H1 (cell line): Measurements from ENCODE around the gene OR8G5. TPM values are rescaled to one million over a fixed set of nuclear protein-coding genes. Genes with fewer than 3 reads are reported as not detected.

Experiments
- polyA plus RNA-seq, 7 experiments: library from polyadenylated mRNA; depleted of rRNA in 3 of 7; stranded (reverse) in 5 of 7; unstranded in 2 of 7; fragments of >200 nt in 5 of 7; fragments of 200-250 nt in 2 of 7; gene quantifications; 1 replicate in 5 of 7; 2 replicates in 1 of 7; 4 replicates in 1 of 7; pipeline versions ENCODE4 v1.2.1 to v1.2.3, GENCODE V29; 2011 to 2013; ENCODE audit warnings: missing spikeins in 2 of 7, mixed read lengths in 2 of 7
- total RNA-seq: library from RNA; stranded (reverse); fragmentation: NEBNext Ultra II Directional; extraction: Animal tissue kit (Norgen Biotek cat#: 25700); gene quantifications from 2 replicates; pipeline ENCODE4 v1.2.1, GENCODE V29; 2021
- TF ChIP-seq, protein P1 (sequence below): fragments of 300-600 bp; sonication (generic); IDR thresholded peaks from 2 replicates; pipeline ENCODE4 v1.7.1; 2012; ENCODE audit warnings: low read length, moderate library complexity, mild to moderate bottlenecking, inconsistent platforms; ENCODE audit not compliant: insufficient replicate concordance

The OR8G5 gene
- total and polyA plus RNA-seq, 2 of the 8 experiments (the other 6 are each of a cell fraction or from before 2014, with no cell fraction given), result not detected

- TF ChIP-seq, protein P1, sequence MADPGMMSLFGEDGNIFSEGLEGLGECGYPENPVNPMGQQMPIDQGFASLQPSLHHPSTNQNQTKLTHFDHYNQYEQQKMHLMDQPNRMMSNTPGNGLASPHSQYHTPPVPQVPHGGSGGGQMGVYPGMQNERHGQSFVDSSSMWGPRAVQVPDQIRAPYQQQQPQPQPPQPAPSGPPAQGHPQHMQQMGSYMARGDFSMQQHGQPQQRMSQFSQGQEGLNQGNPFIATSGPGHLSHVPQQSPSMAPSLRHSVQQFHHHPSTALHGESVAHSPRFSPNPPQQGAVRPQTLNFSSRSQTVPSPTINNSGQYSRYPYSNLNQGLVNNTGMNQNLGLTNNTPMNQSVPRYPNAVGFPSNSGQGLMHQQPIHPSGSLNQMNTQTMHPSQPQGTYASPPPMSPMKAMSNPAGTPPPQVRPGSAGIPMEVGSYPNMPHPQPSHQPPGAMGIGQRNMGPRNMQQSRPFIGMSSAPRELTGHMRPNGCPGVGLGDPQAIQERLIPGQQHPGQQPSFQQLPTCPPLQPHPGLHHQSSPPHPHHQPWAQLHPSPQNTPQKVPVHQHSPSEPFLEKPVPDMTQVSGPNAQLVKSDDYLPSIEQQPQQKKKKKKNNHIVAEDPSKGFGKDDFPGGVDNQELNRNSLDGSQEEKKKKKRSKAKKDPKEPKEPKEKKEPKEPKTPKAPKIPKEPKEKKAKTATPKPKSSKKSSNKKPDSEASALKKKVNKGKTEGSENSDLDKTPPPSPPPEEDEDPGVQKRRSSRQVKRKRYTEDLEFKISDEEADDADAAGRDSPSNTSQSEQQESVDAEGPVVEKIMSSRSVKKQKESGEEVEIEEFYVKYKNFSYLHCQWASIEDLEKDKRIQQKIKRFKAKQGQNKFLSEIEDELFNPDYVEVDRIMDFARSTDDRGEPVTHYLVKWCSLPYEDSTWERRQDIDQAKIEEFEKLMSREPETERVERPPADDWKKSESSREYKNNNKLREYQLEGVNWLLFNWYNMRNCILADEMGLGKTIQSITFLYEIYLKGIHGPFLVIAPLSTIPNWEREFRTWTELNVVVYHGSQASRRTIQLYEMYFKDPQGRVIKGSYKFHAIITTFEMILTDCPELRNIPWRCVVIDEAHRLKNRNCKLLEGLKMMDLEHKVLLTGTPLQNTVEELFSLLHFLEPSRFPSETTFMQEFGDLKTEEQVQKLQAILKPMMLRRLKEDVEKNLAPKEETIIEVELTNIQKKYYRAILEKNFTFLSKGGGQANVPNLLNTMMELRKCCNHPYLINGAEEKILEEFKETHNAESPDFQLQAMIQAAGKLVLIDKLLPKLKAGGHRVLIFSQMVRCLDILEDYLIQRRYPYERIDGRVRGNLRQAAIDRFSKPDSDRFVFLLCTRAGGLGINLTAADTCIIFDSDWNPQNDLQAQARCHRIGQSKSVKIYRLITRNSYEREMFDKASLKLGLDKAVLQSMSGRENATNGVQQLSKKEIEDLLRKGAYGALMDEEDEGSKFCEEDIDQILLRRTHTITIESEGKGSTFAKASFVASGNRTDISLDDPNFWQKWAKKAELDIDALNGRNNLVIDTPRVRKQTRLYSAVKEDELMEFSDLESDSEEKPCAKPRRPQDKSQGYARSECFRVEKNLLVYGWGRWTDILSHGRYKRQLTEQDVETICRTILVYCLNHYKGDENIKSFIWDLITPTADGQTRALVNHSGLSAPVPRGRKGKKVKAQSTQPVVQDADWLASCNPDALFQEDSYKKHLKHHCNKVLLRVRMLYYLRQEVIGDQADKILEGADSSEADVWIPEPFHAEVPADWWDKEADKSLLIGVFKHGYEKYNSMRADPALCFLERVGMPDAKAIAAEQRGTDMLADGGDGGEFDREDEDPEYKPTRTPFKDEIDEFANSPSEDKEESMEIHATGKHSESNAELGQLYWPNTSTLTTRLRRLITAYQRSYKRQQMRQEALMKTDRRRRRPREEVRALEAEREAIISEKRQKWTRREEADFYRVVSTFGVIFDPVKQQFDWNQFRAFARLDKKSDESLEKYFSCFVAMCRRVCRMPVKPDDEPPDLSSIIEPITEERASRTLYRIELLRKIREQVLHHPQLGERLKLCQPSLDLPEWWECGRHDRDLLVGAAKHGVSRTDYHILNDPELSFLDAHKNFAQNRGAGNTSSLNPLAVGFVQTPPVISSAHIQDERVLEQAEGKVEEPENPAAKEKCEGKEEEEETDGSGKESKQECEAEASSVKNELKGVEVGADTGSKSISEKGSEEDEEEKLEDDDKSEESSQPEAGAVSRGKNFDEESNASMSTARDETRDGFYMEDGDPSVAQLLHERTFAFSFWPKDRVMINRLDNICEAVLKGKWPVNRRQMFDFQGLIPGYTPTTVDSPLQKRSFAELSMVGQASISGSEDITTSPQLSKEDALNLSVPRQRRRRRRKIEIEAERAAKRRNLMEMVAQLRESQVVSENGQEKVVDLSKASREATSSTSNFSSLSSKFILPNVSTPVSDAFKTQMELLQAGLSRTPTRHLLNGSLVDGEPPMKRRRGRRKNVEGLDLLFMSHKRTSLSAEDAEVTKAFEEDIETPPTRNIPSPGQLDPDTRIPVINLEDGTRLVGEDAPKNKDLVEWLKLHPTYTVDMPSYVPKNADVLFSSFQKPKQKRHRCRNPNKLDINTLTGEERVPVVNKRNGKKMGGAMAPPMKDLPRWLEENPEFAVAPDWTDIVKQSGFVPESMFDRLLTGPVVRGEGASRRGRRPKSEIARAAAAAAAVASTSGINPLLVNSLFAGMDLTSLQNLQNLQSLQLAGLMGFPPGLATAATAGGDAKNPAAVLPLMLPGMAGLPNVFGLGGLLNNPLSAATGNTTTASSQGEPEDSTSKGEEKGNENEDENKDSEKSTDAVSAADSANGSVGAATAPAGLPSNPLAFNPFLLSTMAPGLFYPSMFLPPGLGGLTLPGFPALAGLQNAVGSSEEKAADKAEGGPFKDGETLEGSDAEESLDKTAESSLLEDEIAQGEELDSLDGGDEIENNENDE, result no peak
These were observed 48.9 kb upstream of the OR8G5 start (continued) for GRCh38 chr11:124207102-124207792.
